HCT116 (cell line): ENCODE results near the gene ZNF224. TPM values are rescaled to one million over a fixed set of nuclear protein-coding genes. Genes with fewer than 3 reads are reported as not detected.

Experiments used
- ATAC-seq: fragments of 200-7000 bp; cut with Tn5 transposase; 2 replicates; pipeline ENCODE4 v1.9.1; 2020; ENCODE audit warnings: mild to moderate bottlenecking, moderate library complexity
- BruUV-seq: library from RNA; stranded (reverse); fragments of 400-500 nt; replicated peaks from 2 replicates; lab custom pipeline; 2021; lab: Mats Ljungman, UMichigan
- CTCF ChIA-PET: fragments of 300-600 bp; sonication (Branson Sonifier 250); formaldehyde crosslinking; loops from one replicate; lab custom pipeline; 2021; ENCODE audit warnings: antibody characterized with exemption; lab: Charles Lee
- POLR2A ChIA-PET: fragments of 300-600, 350-600 bp; sonication (Branson Sonifier 250); formaldehyde crosslinking; loops from one replicate; lab custom pipeline; 2021; ENCODE audit warnings: antibody characterized with exemption; lab: Charles Lee
- RAD21 ChIA-PET, 2 experiments: fragments of 300-600 bp; sonication (Branson Sonifier 250); formaldehyde crosslinking; loops; one replicate each; lab custom pipeline; 2023; ENCODE audit warnings: low total read pairs in 2 of 2; ENCODE audit not compliant: uncharacterized antibody in 2 of 2, unreplicated experiment in 2 of 2, low non-redundant PET in 1 of 2; lab: Charles Lee
- DNase-seq: peaks from one replicate; pipeline ENCODE4 v3.0.0-alpha.2; 2010; ENCODE audit warnings: low read depth, low spot score
- H2AFZ ChIP-seq: fragments of 200-600 bp; shearing (Covaris generic), sonication (generic); 2 replicates; pipeline ENCODE4 v1.6.1; 2017; ENCODE audit warnings: low read depth, mixed run types, mixed read lengths, antibody characterized with exemption, low read length; ENCODE audit not compliant: poor library complexity, severe bottlenecking
- H3K27ac ChIP-seq: 2 replicates; pipeline ENCODE4 v1.5.1; 2012; ENCODE audit warnings: low read depth, low read length
- H3K27me3 ChIP-seq: fragments of 200-600 bp; sonication (generic); 2 replicates; pipeline ENCODE4 v1.6.1; 2016; ENCODE audit warnings: mixed run types, low read length, mixed read lengths; ENCODE audit not compliant: insufficient read depth
- H3K36me3 ChIP-seq, 2 experiments: fragments of 200-500 bp in 1 of 2; fragments of 200-600 bp in 1 of 2; sonication (Bioruptor generic) in 1 of 2; sonication (generic) in 1 of 2; 2 replicates each; pipeline versions ENCODE4 v1.5.1 to v1.6.1; 2014 to 2016; ENCODE audit warnings: low read length in 2 of 2, inconsistent platforms in 1 of 2, mixed read lengths in 1 of 2, mixed run types in 1 of 2; ENCODE audit not compliant: insufficient read depth in 2 of 2, control insufficient read depth in 1 of 2
- H3K4me1 ChIP-seq, 2 experiments: fragments of 200-600 bp in 1 of 2; sonication (generic) in 1 of 2; 2 replicates each; pipeline versions ENCODE4 v1.5.1 to v1.6.1; 2012 to 2017; ENCODE audit warnings: low read length in 2 of 2, inconsistent platforms in 1 of 2, mild to moderate bottlenecking in 1 of 2, mixed read lengths in 1 of 2, mixed run types in 1 of 2, moderate library complexity in 1 of 2; ENCODE audit not compliant: insufficient read depth in 2 of 2, control insufficient read depth in 1 of 2
- H3K4me2 ChIP-seq: fragments of 200-600 bp; sonication (generic); 2 replicates; pipeline ENCODE4 v1.6.1; 2017; ENCODE audit warnings: mixed run types, low read length, mixed read lengths
- H3K4me3 ChIP-seq, 2 experiments: fragments of 200-600 bp in 1 of 2; sonication (generic) in 1 of 2; replicated peaks in 1 of 2; 2 replicates each; pipeline ENCODE4 v1.5.1; 2011 to 2016; ENCODE audit warnings: low read length in 2 of 2, control low read depth in 1 of 2, low read depth in 1 of 2, mild to moderate bottlenecking in 1 of 2, mixed read lengths in 1 of 2, mixed run types in 1 of 2
- H3K79me2 ChIP-seq: fragments of 200-600 bp; sonication (generic); 2 replicates; pipeline ENCODE4 v1.6.1; 2017; ENCODE audit warnings: mild to moderate bottlenecking, mixed run types, low read length, moderate library complexity, mixed read lengths; ENCODE audit not compliant: insufficient read depth
- H3K9ac ChIP-seq: fragments of 200-600 bp; sonication (generic); 2 replicates; pipeline ENCODE4 v1.6.1; 2016; ENCODE audit warnings: low read length, mixed read lengths
- H3K9me2 ChIP-seq: fragments of 200-600 bp; sonication (generic), shearing (Covaris generic); 2 replicates; pipeline ENCODE4 v1.6.1; 2017; ENCODE audit warnings: mixed run types, mild to moderate bottlenecking, moderate library complexity; ENCODE audit not compliant: insufficient read depth
- H3K9me3 ChIP-seq, 2 experiments: fragments of 200-500 bp in 1 of 2; fragments of 200-600 bp in 1 of 2; sonication (Bioruptor generic) in 1 of 2; sonication (generic) in 1 of 2; 2 replicates each; pipeline ENCODE4 v1.6.1; 2014 to 2017; ENCODE audit warnings: low read length in 2 of 2, mixed read lengths in 2 of 2, inconsistent platforms in 1 of 2, low read depth in 1 of 2, mild to moderate bottlenecking in 1 of 2, mixed run types in 1 of 2, moderate library complexity in 1 of 2; ENCODE audit not compliant: control insufficient read depth in 1 of 2, insufficient read depth in 1 of 2
- H4K20me1 ChIP-seq: fragments of 200-600 bp; sonication (generic), shearing (Covaris generic); 2 replicates; pipeline ENCODE4 v1.6.1; 2017; ENCODE audit warnings: mixed run types, mild to moderate bottlenecking, moderate library complexity; ENCODE audit not compliant: insufficient read depth
- ATF3 ChIP-seq: IDR thresholded peaks from 2 replicates; pipeline ENCODE4 v1.6.1; 2012
- CBX3 ChIP-seq: IDR thresholded peaks from 2 replicates; pipeline ENCODE4 v1.6.1; 2012; ENCODE audit warnings: low read depth
- ELF1 ChIP-seq: IDR thresholded peaks from 2 replicates; pipeline ENCODE4 v1.6.1; 2012; ENCODE audit warnings: low read depth, borderline replicate concordance
- FOSL1 ChIP-seq: IDR thresholded peaks from 2 replicates; pipeline ENCODE4 v1.6.1; 2012; ENCODE audit warnings: low read depth
- JUND ChIP-seq: IDR thresholded peaks from 2 replicates; pipeline ENCODE4 v1.6.1; 2012
- POLR2A ChIP-seq: IDR thresholded peaks from 2 replicates; pipeline ENCODE4 v1.7.0; 2011; ENCODE audit warnings: borderline replicate concordance; ENCODE audit not compliant: insufficient read depth, insufficient read length; ENCODE audit errors: extremely low read depth
- POLR2AphosphoS5 ChIP-seq: IDR thresholded peaks from 2 replicates; pipeline ENCODE4 v1.6.1; 2011; ENCODE audit warnings: mild to moderate bottlenecking, low read depth, low read length, moderate library complexity
- RAD21 ChIP-seq: IDR thresholded peaks from 2 replicates; pipeline ENCODE4 v1.6.1; 2012; ENCODE audit warnings: low read depth, mild to moderate bottlenecking
- REST ChIP-seq: IDR thresholded peaks from 2 replicates; pipeline ENCODE4 v1.6.1; 2012; ENCODE audit warnings: low read depth
- SIN3A ChIP-seq: IDR thresholded peaks from 2 replicates; pipeline ENCODE4 v1.6.1; 2012; ENCODE audit warnings: low read depth
- SRF ChIP-seq: IDR thresholded peaks from 2 replicates; pipeline ENCODE4 v1.6.1; 2012; ENCODE audit warnings: low read depth
- TCF7L2 ChIP-seq: IDR thresholded peaks from 2 replicates; pipeline ENCODE4 v1.7.0; 2011; ENCODE audit warnings: borderline replicate concordance, inconsistent platforms; ENCODE audit not compliant: insufficient read depth, insufficient read length; ENCODE audit errors: extremely low read depth
- YY1 ChIP-seq: IDR thresholded peaks from 2 replicates; pipeline ENCODE4 v1.6.1; 2011; ENCODE audit warnings: low read length, low read depth, moderate library complexity, mild to moderate bottlenecking; ENCODE audit not compliant: insufficient replicate concordance; ENCODE audit errors: extremely low read depth
- ZBTB33 ChIP-seq: IDR thresholded peaks from 2 replicates; pipeline ENCODE4 v1.6.1; 2011; ENCODE audit warnings: mild to moderate bottlenecking, low read length, moderate library complexity; ENCODE audit not compliant: insufficient replicate concordance; ENCODE audit errors: extremely low read depth
- intact Hi-C: fragments of 100-400 bp; cut with micrococcal nuclease; formaldehyde crosslinking; loops from 2 replicates; pipeline ENCODE4 v1.10.0; 2022
- total RNA-seq: library from RNA; stranded (reverse); gene quantifications from one replicate; pipeline ENCODE4 v1.2.1, GENCODE V29; 2021; ENCODE audit not compliant: unreplicated experiment

Gene ZNF224
- total RNA-seq, 1 experiment from 2014 or later, result 15.1 TPM

DNA sequence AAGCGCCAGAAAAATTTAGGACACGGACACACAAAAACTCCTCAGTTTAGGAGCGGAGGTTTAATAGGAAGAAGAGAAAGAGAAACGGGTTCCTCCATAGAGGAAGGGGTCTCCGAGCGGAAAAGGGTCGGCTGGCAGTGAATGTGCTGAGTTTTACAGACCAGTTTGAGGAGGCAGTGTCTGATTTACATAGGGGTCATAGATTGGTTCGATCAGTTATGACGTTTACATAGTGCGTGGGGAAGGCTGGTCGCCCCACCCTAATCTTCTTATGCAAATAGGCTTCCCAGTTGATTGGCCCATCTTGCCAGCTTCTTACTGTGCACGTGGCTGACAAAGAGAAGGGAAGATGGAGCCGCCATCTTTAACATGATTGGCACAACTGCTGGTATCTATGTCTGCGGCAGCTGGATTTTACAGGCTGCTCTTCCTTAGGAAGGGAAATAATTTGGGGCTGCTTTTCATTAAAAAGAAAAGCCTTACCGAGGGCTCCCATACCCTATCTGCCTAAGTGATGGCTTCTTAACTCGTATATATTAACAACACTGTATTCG lies 17.8 kb downstream of the ZNF224 start:
- H3K4me2 ChIP-seq, result peak overlapping the region; percentile 90; the same call in 1 of the 2 replicates
- peaks cover under 1 to 5% of the 10 kb centered on the region in 2 experiments; a peak in 2 of 4 replicates for H3K9me3 ChIP-seq
- intact Hi-C loops, result loop anchor here (2.0 kb wide), 3 partner anchors 17 to 193 kb away; partner anchors contain the start of genes ZNF224, ZNF227 and ZNF235
- H3K27ac ChIP-seq, result no peak overlapping the region
- no peak overlapping the region for H3K9ac ChIP-seq
- no peak overlapping the region for H2AFZ ChIP-seq
- no peak for TF ChIP-seq SRF
- TF ChIP-seq FOSL1, result no peak
- TF ChIP-seq POLR2A, result no peak
- TF ChIP-seq ELF1, result no peak
- no peak for TF ChIP-seq TCF7L2
- no peak for TF ChIP-seq POLR2AphosphoS5
- no peak for TF ChIP-seq SIN3A
- TF ChIP-seq YY1, result no peak
- no peak for TF ChIP-seq CBX3
- DNase-seq (no peak), ATAC-seq (no peak)
- BruUV-seq, result no TSS peak
- peak overlapping the region in 1 of 2 experiments; percentile 87; a peak in 2 of 4 replicates for H3K4me3 ChIP-seq
- H3K79me2 ChIP-seq, result no peaks in the 10 kb centered on the region
- RAD21 ChIA-PET, result no interaction called here
- H3K27me3 ChIP-seq, result no peaks in the 10 kb centered on the region
- POLR2A ChIA-PET, result no interaction called here
- no peaks in the 10 kb centered on the region for H4K20me1 ChIP-seq
- H3K4me1 ChIP-seq, result peaks cover 2 to 10% of the 10 kb centered on the region in 2 experiments; a peak in 1 of 4 replicates
- CTCF ChIA-PET, result no interaction called here
- no peaks in the 10 kb centered on the region for H3K9me2 ChIP-seq
- H3K36me3 ChIP-seq, result peaks cover 4 to 5% of the 10 kb centered on the region in 2 experiments; a peak in 3 of 4 replicates

DNA sequence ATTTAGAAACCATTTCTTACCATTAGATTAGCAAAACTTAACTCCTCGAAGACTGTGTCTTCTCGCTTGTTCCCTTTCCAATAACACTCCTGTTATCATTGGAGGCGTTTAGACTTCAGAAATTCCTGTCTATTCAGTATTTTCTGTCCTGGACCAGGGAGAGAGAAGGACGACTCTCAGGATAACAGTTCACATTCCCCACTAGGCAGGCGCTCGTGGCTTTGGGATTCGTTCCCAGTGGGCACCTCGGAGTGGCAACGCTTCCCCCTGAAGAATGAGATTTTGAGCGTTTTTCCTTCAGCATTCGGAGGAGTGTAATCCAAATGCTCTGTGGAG lies 18.6 kb downstream of the ZNF224 start:
- no TSS peak for BruUV-seq
- POLR2A ChIA-PET, result interaction anchor here (1.0 kb wide), 1 partner anchor 52 kb away, joined by 6 read pairs; the partner anchor contains the start of gene ZNF226
- H3K9ac ChIP-seq, result peak overlapping the region; percentile 24; the same call in 1 of the 2 replicates
- H3K4me3 ChIP-seq, result peak overlapping the region; percentile 72 to 87
- CTCF ChIA-PET, result no interaction called here
- peaks cover 2 to 10% of the 10 kb centered on the region in 2 experiments; a peak in 1 of 4 replicates for H3K4me1 ChIP-seq
- peaks cover 3% of the 10 kb centered on the region in 2 experiments; a peak in 1 of 4 replicates for H3K36me3 ChIP-seq
- RAD21 ChIA-PET, result no interaction called here
- no peaks in the 10 kb centered on the region for H3K27me3 ChIP-seq
- H3K27ac ChIP-seq, result peak overlapping the region; percentile 23; the same call in 1 of the 2 replicates
- intact Hi-C loops, result loop anchor here (1.0 to 2.0 kb wide), 5 partner anchors 18 to 192 kb away; partner anchors contain the start of genes ZNF224, ZNF227, ZNF230 and ZNF235
- peak overlapping the region; percentile 90 for H3K4me2 ChIP-seq
- no peak for DNase-seq
- no peaks in the 10 kb centered on the region for H3K9me2 ChIP-seq
- H3K79me2 ChIP-seq, result no peaks in the 10 kb centered on the region
- H2AFZ ChIP-seq, result peak overlapping the region; percentile 81
- peak; percentile 33; the same call in 1 of the 2 replicates for ATAC-seq
- H4K20me1 ChIP-seq, result no peaks in the 10 kb centered on the region
- H3K9me3 ChIP-seq, result no peaks in the 10 kb centered on the region; a peak in 1 of 4 replicates
- TF ChIP-seq SIN3A (no peak), ELF1 (no peak), JUND (no peak), ATF3 (no peak), RAD21 (no peak), REST (no peak), POLR2A (no peak), ZBTB33 (no peak)
